HTR-8/SVneo (cell line): ENCODE measurements around the gene ISYNA1.
A peak's percentile ranks its signal among the peaks of the same experiment; 100 is the strongest.

Source experiments
- DNase-seq: peaks from one replicate; pipeline ENCODE4 v3.0.0; 2011; ENCODE audit warnings: low spot score, mixed read lengths; ENCODE audit not compliant: insufficient read length
- FAIRE-seq: peaks from 2 replicates; lab custom pipeline; 2011; peaks lifted over from hg19 to GRCh38; lab: Jason Lieb, UNC

Gene ISYNA1

GRCh38 chr19:18437491-18438330, at the start of gene ISYNA1:
TSS of gene ISYNA1 (minus strand) at chr19:18438133. CDS start at chr19:18437979, 154 bp downstream.
- DNase-seq: no peak
- FAIRE-seq: peak; percentile 89

GRCh38 chr19:18486746-18487145, 48.8 kb upstream of the ISYNA1 start:
- FAIRE-seq (no peak), DNase-seq (no peak)

GRCh38 chr19:18484992-18485391, 47.1 kb upstream of the ISYNA1 start:
- FAIRE-seq (no peak), DNase-seq (no peak)

DNA sequence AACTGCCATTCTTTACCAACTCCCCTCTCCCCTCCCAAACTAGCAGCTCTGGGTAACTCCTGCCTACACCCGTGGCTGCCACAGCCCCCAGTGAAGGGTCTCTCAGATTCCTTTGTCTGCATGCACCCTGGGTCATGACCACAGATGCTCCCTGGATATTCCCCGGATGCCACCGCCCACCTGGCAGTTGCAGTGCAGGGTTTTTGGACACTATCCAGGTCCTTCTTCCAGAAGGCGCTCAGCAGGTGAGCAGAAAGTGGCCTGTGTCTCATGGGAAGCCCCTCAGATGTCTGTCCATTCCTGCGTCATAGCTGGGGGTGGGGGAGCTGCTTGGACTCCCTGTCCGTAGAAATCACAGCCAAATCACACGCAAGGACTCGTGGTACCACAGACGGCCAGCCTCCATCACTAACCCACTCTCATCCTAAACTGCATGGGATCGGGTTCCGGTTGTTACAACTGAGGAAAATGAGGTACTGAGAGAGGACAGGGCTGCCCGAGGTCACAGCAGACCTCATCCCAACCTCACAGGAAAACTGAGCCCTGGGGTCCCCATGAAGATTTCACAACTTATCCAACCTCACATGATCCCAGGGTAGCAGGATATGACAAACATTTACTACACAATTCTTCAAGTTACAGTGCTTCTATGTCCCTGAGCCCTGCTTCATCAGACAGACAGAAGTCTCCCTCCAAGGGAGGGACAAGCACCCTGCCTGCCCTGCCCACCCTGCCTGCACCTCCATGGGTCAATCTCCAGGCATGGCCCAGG, 45.4 kb upstream of the ISYNA1 start:
- DNase-seq: no peak
- no peak for FAIRE-seq

GRCh38 chr19:18481505-18482222, 43.7 kb upstream of the ISYNA1 start:
- DNase-seq: no peak
- FAIRE-seq: no peak

GRCh38 chr19:18480006-18480691, 42.2 kb upstream of the ISYNA1 start:
- FAIRE-seq: peak; percentile 13
- no peak for DNase-seq

GRCh38 chr19:18478545-18479311, 40.8 kb upstream of the ISYNA1 start:
- FAIRE-seq (peak; percentile 97), DNase-seq (peak; percentile 96)

GRCh38 chr19:18477974-18478373, 40.0 kb upstream of the ISYNA1 start:
- FAIRE-seq (peak; percentile 23), DNase-seq (no peak)

GRCh38 chr19:18477042-18477779, 39.3 kb upstream of the ISYNA1 start:
- DNase-seq (no peak), FAIRE-seq (peak; percentile 40)

GRCh38 chr19:18476507-18477041, 38.6 kb upstream of the ISYNA1 start:
- FAIRE-seq (no peak), DNase-seq (no peak)

- no peak for DNase-seq
- no peak for FAIRE-seq
These were observed 37.9 kb upstream of the ISYNA1 start for GRCh38 chr19:18475762-18476331.

- DNase-seq (no peak), FAIRE-seq (no peak)
These were observed 37.1 kb upstream of the ISYNA1 start for GRCh38 chr19:18475004-18475453.

- no peak for FAIRE-seq
- DNase-seq: no peak
These were observed 36.5 kb upstream of the ISYNA1 start for GRCh38 chr19:18474366-18474887.

DNA sequence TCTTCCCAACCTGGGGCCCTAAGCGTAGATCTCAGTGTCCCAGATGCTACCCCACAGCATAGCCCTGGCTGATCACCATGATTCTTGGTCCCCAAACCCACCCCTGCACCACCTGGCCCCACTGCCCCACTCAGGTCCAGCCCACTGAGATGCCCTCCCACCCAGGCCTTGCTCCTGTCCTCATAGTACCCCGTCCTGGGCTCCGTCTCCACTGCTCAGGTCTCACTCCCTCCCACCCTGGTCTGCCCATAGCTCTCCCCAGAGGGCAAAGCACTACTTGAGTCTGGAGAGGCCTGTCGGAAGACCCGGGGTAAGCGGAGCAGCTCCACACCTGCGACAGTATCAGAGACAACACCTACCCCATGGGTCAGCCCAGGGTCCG, 35.8 kb upstream of the ISYNA1 start:
- DNase-seq (no peak), FAIRE-seq (no peak)

- no peak for FAIRE-seq
These were observed 35.2 kb upstream of the ISYNA1 start for GRCh38 chr19:18473003-18473705.

GRCh38 chr19:18470787-18471186, 32.9 kb upstream of the ISYNA1 start:
- no peak for DNase-seq
- no peak for FAIRE-seq

More at GRCh38 chr19:18473003-18473705, 35.2 kb upstream of the ISYNA1 start:
- no peak for DNase-seq
